Body of pancreas (tissue), 4 donors: Measurements from ENCODE around the gene EFCAB11.

Experiments used
- POLR2A ChIP-seq, 3 donors: fragments of 450-650 bp; IDR thresholded peaks; one replicate each; pipeline ENCODE4 v1.6.1; 2016; ENCODE audit warnings: antibody characterized with exemption in 3 of 3, mild to moderate bottlenecking in 2 of 3
- TF ChIP-seq, protein P1 (sequence below), 7 experiments: fragments of 450-650 bp in 4 of 7; fragments of 200-600 bp in 3 of 7; sonication (generic) in 3 of 7; IDR thresholded peaks; one replicate each; pipeline ENCODE4 v1.5.1; 2016 to 2019; ENCODE audit warnings: antibody characterized with exemption in 7 of 7

GRCh38 chr14:89912221-89912620 lies 42.3 kb downstream of the EFCAB11 start:
- TF ChIP-seq, protein P1, sequence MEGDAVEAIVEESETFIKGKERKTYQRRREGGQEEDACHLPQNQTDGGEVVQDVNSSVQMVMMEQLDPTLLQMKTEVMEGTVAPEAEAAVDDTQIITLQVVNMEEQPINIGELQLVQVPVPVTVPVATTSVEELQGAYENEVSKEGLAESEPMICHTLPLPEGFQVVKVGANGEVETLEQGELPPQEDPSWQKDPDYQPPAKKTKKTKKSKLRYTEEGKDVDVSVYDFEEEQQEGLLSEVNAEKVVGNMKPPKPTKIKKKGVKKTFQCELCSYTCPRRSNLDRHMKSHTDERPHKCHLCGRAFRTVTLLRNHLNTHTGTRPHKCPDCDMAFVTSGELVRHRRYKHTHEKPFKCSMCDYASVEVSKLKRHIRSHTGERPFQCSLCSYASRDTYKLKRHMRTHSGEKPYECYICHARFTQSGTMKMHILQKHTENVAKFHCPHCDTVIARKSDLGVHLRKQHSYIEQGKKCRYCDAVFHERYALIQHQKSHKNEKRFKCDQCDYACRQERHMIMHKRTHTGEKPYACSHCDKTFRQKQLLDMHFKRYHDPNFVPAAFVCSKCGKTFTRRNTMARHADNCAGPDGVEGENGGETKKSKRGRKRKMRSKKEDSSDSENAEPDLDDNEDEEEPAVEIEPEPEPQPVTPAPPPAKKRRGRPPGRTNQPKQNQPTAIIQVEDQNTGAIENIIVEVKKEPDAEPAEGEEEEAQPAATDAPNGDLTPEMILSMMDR (IDR thresholded peaks at IDR 0.05), result no peak
- no peak for TF ChIP-seq POLR2A (IDR thresholded peaks at IDR 0.05)
